Hematopoietic multipotent progenitor cell treated with erythropoietin and hydrocortisone succinate and interleukin-3 and kit ligand, for 17 days (in vitro differentiated cells): ENCODE data around the gene HCN1.

Experiments used
- DNase-seq: peaks from one replicate; pipeline ENCODE4 v3.0.0-alpha.2; 2015; ENCODE audit warnings: low spot score

The HCN1 gene

DNA sequence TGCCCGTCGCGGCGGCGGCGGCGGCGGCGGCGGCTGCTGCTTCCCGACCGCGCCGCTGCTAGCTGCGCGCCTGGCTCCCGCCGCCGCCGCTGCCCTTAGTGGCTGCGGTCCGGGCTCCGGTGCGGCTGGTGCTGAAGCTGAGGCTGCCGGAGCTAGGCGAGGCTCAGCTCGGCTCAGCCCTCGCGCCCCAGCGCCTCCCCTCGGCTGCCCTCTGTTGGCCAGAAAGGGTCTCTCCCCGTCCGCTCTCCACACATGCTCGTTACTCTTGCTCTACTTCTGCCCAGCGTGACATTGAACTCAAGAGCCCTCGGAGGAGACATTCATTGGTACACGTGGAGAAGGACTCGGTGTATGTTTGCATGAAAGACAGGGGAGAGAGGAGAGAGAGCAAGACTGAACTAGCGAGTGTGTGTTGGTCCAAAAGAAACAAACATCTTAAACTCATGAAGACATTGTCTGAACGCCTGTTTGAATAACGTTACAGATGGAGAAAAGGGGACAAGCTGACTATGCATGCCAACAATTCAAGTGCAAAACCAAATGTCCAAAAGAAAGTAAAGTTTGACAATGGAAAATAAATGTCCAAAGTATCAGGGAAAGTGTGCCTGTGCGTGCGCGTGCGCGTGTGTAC, at the start of gene HCN1:
TSS of gene HCN1 (minus strand) at position 175 of the 631 bp plus-strand sequence.
- no peak for DNase-seq

DNA sequence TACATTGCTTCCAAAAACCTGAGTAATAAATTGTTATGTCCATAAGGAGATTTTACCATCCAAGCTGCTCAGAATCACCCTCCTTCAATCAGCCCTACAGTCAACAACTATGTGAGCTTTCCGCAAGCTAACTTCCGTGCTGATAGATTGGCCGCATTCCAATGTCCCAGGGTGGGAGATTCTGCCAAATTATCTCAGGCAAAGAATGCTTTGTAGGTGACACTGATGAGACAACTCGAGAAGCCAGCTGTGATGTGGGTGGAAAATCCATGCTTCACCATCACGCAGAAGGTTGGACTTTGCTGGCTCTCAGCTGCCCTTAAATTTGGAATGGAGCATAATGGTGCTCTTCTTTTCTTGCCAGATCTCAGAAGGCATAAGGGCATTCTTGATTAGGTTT, 44.9 kb upstream of the HCN1 start:
- no peak for DNase-seq

DNA sequence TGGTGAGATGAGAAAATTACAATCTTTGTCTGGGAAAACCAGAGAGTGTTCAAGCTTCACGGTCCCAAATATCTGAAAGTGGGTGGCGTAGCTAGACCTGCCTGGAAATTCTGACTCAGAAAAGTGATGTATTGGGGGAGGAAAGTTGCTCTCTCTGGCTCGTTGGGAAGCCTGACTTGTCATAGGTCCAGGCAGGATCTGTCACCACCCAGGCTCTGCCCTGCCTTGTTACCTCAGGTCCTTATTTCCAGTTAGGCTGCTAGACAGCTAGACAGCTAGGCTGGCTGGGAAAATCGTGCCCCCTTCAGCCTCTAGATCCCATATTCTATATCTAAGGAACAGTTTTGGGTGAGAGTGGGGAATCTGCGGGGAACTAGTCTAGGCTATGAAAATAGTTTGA, 41.0 kb upstream of the HCN1 start:
- DNase-seq: no peak

DNA sequence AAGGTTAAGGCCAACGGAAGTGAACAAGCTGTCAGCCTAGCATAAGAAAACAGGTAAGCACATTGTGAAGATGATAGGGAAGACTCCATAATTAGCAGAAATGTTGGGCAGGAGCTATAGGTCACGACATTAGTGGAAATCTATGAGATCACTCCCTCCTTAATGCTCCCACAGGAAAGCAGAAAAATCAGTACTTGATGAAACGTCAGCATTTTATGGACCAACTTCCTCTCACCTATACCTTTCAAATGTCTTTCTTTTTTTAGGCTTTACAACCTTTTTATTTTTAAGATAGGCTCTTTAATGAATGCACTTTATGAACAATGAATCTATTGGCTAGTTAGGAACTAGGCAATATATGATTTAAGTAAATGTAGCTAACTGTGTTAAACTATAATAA, 29.4 kb upstream of the HCN1 start:
- no peak for DNase-seq

DNA sequence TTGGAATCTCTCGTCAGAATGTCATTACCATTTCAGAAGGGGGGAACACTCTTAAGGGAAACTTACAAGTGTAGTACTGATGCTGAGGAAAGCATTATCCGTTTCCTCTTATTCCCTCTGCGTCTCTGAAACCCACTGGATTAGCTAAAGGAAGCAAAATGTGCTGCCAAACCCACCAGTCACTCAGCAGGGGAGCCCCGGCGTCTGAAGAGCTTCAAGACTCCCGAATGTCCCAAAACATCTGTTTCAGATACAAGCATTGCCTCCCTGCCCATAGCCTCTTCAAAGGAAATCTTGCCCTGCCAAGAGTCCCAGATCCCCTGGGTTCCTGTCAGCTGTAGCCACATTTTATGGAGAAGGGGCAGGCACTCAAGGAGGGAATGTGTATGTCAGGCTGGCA, 1.0 kb upstream of the HCN1 start:
- DNase-seq: no peak

DNA sequence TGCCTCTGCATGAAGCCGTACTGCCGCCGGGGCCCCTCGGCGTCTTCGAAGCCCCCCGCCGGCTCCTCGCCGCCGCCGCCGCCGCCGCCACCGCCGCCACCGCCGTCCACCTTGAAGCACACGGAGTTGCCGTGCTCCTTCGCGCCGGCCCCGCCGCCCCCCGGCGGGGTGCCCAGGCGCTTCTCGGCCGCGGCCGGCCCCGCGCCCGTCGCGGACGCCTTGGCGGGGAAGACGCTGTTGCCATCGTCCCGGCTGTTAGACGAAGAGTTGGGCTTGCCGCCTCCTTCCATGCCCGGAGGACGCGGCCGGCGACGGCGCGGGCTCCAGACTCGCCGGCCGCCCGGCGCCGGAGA, 400 bp downstream of the HCN1 start:
- no peak for DNase-seq

DNA sequence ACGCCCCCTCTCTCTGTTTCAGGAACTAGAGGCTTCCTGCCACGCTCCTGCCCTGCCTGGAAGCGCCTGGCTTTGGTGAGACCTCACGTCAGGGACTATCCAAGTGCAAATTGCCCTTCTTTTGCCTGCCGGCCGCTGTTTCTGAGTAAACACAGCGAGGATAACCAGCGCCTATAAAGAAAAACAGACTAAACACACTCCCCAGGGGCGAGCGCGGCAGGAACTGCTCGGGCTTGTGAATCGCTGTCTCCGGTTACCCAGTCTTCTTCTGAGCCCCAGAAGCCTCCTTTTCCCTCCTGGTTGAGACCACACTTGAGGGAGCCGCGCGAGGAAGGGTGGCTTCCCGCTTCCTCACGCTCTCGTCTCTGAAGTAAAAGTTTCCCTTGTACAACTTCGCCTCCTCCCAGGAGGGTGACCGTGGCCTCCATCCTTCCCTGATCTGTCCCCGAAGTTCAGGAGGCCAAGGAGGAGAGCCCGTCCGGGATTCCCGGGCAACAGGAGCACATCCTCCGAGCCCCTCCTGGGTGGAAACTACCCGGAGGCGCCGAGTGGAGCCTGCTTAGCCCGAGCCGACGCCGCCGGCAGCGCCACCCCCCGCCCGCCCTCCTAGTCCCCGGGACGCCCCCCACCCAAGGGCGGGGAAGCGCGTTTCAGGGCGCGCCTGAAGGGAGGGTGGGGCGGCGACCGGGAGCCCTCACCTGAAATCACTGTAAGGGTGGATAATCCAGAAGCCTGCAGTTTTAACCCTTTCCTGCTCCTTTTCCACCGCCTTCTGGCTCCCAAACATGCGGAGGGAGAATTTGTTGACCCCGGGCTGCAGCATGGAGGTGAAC, 993 bp downstream of the HCN1 start:
- no peak for DNase-seq

DNA sequence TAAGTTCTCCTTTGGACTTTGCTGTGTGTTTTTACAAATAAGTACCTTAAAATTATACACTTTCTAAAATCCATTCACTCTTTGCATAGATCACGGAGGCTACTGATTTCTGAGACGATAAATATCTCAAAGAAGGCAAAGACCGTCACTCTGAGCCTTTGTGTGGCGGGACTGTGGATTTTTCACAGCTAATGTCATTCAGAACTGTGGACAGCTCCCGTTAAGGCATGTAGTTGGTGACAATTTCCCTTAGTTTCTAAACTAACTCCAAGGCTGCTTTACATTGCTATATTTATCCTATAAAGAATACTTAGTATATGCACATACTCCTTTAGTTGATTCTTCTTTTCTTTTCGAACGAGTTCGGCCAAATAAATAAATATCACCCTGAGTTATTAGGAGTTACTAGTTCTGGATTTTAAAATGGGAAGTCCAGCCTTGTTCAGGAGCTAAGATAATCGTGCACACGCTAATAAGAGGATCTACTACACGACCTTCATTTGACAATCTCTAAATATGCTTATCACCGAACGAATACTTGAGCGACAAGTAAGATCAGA, 1.8 kb downstream of the HCN1 start:
- no peak for DNase-seq

DNA sequence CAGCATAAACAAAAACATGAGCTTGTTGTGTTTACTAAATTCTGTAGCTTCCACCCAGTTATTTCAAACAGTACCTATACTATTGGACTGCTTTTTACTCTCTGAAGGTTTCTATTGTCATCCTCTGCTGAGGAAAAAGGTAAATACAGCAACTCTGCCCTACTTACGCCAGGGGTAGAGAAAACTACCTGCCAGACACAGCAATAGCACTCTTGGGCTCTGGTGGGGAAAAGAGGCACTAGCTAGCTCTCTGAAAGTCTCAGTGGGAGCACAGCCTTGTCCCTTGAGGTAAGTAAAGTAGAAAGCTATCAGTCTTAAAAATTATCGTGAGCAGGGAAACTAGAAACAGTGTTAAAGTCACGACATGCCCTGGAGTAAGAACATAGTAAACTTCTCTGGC, 3.7 kb downstream of the HCN1 start:
- no peak for DNase-seq

DNA sequence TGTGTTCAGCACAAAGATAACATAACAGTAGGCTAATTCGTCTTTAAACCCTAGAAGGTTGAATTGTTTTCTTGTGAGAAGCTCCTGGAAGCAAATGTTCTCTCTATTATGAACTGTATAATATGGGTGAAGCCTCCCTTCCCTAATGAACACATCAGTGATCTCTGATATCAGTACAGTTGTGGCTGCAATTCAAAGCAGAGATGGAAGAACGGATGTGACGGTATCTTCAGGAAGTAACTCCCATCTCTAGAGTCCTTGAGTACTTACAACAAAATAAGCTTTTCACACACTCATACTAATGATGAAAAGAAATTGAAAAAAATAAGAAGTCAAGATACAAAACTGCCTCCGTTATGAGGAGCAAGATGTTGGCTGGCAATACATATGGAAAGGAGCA, 4.5 kb downstream of the HCN1 start:
- DNase-seq: no peak

DNA sequence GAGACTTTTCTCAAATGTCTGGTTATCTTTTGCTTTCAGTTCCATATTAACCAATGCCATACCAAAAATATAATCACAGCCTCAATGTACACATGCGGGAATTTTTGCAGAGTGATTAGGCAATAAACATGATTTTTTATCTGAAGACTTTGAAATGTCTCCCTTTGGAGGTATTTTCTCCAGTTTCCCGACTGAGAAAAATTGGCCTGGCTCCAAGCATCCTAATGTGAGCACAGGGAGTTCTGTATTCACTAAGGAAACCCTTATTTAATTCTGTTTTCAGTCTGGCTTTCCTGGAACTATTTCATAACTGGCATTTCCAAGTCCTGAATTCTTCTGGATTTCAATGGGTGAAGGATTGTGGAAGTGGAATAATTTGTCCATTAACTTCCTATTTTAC, 8.5 kb downstream of the HCN1 start:
- DNase-seq: no peak

DNA sequence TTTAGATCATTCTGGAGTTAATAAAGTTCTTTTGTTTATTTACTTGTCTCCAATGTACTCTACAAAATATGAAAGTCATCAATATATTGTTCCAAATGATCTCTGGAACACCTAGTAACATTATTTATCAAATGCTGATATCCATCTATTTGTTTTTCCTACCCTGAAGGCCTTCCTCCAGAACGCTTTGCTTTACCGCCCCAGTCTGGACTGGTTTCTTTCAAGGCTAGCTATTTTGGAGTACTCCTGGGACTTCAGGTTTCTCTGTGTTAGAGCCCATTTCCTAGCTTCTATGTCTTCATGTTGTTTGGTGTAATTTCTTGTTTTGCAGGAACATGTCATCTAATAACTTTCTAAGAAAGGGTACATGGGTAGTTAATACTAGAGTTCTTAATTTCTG, 9.6 kb downstream of the HCN1 start:
- DNase-seq: no peak

DNA sequence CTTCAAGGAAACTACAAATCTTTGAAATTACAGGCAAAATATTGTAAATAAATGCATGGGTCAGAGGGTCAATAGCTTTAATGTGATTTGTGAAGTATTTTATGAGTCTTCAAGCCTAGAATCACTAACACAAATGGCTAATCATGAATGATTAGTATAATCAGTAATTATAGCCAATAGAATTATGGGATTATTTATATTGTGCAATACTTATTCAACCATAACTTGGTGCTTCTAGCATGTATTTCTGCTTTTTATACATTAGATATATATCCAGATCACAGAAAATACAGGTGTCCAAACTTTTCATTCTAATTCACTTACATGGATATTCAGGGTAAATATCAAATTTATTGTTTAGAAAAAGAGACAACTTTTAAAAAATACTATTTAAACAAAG, 12.1 kb downstream of the HCN1 start:
- DNase-seq: no peak

DNA sequence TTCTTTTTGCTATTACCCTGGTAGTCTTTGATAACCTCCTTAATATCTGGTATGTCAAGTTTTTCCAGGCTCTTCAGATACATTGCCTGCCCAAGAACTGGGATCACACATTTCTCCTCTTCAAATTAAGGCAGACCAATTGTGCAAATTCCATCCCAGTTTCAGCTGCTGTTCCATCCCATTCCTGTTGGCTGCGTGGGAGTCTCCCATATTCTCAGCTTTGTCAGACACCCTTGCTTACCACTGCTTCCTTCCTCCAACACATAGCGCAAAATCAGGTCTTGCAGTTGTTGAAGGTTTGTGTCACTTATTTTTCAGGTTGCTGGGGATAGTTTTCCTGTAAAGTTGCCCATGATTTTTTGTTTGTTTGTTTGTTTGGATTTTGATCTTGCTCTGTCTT, 15.2 kb downstream of the HCN1 start:
- no peak for DNase-seq

DNA sequence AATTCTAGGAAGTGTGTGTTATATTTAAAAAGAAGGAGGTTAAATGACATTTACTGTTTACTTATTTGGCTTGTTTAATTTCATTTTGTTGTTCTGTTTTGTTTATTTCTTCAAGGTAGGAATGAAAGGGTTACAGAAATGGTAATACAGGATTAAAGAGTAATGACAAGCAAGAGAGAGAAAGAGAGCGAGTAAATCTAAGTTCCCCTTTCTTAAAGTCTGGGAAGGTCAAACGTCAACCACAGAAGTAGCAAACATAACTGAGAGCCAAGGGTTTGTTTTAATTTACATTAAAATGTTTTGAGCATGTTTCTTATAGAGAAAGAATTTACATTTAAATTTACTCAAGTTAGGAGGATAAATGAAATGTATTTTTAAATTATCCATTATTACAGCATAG, 18.7 kb downstream of the HCN1 start:
- no peak for DNase-seq

DNA sequence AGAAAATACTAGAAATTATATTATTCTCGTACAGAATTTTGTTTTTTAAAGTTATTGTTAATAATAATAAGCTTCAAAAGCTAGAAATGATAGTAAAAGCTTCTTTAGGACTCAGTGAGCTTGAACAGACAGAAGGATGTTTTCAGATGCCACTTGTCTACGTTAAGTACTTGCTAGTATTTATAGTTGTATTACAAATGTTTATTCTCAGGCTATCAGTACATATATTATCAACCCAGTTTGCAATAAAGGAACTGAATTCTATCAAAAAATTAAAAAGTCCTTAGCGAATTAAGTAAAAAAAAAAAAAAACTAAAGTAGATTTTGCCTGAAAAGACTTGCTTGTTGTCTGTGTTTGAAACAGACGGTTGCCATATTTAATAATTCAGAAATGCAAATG, 23.9 kb downstream of the HCN1 start:
- no peak for DNase-seq

DNA sequence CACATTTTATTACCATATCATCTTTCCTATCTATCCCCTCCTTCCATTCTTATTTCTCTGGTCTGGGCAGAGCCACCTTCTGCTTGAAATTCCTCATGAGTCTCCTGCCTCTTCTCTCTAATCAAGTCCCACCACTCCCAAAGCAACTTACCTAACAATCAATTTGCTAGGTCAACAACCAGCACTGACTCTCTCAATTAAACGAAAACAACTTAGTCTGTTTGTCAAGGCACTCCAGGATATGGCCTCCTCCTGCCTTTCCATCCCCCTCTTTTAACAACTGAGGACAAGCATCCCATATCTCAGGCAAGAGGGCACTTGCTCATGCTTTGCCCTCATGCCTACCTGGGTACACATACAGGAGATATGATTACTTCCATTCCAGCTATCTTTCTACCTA, 47.4 kb downstream of the HCN1 start:
- no peak for DNase-seq

DNA sequence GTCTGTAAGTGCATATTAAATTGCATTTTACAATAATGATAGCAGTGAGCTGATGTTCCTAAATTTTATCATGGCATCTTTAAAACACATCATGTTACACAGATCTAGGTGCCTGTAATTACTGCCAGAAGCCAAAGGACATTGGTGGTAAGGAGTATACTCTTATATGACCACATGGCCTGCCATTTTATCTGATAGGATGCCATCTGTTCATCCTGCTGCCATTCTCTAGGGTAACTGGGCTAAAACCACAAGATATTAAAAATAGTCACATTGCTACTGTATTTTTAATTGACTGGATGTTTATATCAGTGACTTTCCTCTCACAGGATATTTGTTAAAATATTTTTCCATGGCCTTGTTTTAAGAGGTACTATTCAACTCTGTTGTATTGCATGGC, 53.1 kb downstream of the HCN1 start:
- DNase-seq: no peak

DNA sequence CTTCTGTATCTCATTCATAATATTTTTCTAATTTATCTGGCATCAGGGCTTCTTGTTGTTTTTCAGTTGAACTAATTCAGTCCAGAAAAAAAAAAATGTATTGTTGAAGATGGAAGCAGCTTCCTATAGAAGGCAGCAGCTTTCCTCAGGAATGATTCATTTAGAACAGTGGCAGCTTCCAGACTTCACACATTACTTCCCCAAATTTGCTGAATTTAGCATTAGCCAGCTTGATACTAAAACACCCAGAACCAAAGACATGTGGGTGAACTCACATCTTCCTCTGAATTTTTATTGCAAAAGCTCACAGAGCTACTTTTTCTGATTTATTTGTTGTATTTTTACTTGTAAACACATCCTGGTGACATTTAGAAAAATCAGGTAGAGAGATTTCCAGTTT, 53.8 kb downstream of the HCN1 start:
- DNase-seq: no peak

DNA sequence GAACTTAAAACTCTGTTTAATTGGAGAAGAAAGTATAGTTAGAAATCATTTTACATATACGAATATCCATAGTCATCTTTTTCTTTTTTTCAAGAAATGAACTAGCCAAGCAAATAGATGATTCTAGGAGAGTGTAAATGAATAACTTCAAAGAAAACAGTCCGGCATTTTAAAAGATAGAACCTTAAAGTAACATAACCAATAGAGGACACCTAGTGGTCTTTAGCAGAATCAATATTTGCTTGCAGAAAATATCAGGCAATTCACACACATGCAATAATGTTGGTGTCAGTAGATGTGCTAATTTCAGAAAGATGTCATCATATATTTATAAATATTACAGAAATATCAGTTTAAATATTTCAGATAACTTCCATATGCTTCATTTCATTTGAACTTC, 57.1 kb downstream of the HCN1 start:
- no peak for DNase-seq

DNA sequence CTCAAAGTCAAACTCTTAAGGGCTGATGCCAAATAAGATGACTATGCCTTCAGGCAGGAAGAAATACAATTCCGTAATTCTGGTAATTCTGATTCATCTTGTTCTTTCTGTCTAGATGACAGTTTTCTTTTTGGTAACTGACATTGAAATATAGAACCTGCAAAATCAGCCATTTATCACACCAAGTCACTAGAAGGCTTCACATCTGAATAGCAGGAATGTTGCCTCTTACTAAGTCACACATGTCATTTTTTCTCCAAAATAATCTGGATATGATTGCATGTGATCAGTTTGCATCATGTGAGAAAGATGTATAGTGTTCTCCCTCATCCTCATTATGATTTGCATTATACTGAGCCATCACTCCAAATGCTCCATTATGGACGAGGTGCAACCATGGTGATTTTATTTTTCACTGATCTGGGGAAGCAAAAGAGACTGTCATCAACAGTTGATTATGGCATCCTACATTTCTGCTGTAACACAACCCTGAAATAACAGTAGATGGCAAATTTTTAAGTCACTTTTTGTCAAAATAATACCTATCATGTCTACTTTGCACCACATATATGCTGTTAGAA, 69.0 kb downstream of the HCN1 start:
- DNase-seq: no peak

DNA sequence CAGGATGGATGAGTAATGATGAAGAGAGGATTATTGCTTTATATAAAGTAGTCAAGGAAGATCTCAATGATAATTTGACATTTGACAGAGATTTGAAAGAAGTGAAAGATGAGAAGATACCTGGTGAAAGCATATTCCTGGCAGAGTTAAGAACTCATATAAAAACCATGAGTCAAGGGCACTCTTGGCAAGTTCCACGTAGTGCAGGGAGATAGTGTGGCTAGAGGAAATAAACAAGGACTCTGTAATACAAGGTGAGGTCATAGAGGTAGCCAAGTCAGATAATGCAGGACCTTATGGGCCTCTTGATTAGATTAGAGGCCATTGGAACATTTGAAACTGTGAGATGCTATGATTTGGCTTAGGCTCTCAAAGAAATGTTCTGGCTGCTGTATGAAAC, 72.3 kb downstream of the HCN1 start:
- DNase-seq: no peak

DNA sequence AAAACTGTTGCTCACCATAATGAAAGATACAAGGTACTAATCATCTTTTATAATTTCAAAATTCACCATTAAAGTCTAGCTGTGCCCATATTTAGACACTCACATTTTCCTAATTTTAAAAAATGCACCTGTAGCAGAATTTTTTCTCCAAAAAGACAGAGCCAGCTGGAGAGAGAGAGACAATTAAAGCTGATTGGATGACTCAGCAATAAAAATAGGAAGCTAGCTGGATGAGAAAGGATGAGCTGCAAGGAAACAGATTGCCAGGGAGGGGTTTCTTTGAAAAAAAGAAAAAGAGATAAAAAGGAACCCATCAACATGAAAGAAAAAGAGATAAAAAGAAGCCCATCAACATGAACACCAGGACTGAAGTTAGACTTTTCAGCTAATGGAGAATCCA, 73.8 kb downstream of the HCN1 start:
- DNase-seq: no peak
